ENCODE data around the gene IMMP1L.
A peak's percentile ranks its signal among the peaks of the same experiment; 100 is the strongest.

The IMMP1L gene

DNA sequence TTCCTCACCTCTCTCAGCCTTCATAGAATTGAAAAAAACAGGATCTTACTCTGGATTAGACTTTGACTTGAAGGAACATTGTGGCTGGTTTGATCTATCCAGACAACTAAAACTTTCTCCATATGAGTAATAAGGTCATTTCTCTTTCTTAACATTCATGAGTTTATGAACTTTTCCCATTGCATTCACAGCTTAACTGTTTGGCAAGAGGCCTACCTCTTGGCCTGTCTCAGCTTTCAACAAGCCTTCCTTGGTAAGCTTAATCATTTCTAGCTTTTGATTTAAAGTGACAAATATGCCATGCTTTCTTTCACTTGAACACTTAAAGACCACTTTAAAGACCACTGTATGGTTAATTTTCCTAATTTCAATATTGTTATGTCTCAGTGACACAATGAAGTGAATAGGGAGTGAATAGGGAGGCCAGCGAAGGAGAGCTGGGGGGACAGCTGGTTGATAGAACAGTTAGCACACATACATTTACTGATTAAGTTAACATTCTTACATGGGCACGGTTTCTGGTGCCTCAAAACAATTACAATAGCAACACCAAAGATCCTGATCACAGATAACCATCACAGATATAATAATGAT, 17.0 kb downstream of the IMMP1L start:
- no peak for DNase-seq (ENCODE audit: low spot score)
- TF ChIP-seq, protein P1, sequence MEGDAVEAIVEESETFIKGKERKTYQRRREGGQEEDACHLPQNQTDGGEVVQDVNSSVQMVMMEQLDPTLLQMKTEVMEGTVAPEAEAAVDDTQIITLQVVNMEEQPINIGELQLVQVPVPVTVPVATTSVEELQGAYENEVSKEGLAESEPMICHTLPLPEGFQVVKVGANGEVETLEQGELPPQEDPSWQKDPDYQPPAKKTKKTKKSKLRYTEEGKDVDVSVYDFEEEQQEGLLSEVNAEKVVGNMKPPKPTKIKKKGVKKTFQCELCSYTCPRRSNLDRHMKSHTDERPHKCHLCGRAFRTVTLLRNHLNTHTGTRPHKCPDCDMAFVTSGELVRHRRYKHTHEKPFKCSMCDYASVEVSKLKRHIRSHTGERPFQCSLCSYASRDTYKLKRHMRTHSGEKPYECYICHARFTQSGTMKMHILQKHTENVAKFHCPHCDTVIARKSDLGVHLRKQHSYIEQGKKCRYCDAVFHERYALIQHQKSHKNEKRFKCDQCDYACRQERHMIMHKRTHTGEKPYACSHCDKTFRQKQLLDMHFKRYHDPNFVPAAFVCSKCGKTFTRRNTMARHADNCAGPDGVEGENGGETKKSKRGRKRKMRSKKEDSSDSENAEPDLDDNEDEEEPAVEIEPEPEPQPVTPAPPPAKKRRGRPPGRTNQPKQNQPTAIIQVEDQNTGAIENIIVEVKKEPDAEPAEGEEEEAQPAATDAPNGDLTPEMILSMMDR (IDR thresholded peaks at IDR 0.05; ENCODE audit: extremely low read depth, missing control alignments): no peak

DNA sequence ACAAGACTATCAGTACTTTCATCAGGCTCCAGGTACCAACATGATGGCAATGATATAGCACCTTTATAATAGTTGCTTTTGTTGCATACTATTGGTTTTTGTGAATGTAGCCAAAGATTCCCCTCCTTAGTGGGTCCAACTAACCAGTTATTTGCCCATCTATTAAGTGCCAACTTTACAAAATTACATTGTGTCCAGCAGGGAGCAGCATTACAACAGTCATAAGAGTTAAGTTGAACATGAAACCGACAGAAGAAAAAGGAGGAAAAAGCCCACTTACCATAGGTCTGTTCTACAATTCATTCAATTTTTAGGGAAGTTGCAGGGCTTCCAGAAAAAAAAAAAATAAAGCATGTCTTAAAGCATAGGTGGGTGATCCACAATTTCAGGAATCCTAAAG, 21.6 kb downstream of the IMMP1L start:
- TF ChIP-seq, protein P1 (IDR thresholded peaks at IDR 0.05; ENCODE audit: extremely low read depth, missing control alignments): peak; percentile 8
- no peak for DNase-seq (ENCODE audit: low spot score)

DNA sequence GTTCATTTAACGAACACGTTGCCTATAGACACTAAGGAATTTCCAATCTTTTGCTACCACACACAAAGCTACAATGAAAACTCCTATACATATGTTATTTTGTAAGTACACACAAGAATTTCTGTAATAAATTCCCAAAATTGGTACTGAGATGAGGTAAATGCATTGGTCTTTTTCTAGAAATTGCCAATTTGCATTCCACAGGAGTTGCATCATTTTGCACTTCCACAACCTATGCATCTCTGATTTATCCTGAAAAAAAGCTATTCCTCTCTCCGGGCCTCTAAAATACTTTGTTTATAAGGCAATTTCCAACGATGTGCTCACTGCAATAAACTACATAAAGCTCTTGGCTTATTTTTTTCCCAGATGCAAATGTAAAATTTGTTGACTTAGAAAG, 24.9 kb downstream of the IMMP1L start:
- DNase-seq (ENCODE audit: low spot score): no peak
- TF ChIP-seq, protein P1 (IDR thresholded peaks at IDR 0.05; ENCODE audit: extremely low read depth, missing control alignments): no peak

DNA sequence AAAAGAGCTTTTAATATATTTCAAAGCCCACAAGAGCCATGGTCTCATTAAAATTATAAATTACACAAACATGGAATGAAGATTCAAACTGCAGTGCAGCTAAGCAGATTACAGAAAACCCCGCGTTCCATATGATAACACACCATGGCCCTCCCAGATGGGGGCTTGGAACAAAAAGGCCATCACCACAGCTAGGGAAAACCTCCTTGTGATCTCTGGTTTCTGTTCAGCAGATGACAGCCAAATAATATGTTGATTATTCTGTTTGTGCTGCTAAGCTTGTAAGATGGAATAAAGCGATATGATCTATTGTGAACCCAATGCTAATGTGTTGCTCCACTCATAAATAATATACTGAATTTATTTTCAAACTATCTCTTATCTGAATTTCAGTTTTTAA, 28.5 kb downstream of the IMMP1L start:
- no peak for DNase-seq (ENCODE audit: low spot score)
- TF ChIP-seq, protein P1 (IDR thresholded peaks at IDR 0.05; ENCODE audit: extremely low read depth, missing control alignments): no peak

DNA sequence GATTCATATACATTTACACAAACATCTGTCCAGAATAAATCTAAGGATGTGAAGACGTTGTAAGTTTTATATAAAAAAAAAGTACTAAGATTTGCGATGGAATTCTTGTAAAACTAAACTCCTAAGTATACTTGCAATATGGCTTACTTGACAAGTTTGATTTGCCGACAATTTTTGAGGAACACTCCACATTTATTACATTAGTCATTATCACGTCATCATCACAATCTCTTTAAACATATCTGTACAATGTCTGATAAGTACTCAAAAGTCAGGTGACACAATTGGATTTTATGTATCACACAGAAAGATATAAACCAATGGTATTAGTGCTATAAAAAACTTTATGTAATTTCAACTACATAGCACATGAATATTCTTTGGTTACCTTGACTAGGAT, 30.4 kb downstream of the IMMP1L start:
- TF ChIP-seq, protein P1 (IDR thresholded peaks at IDR 0.05; ENCODE audit: extremely low read depth, missing control alignments): no peak
- no peak for DNase-seq (ENCODE audit: low spot score)

DNA sequence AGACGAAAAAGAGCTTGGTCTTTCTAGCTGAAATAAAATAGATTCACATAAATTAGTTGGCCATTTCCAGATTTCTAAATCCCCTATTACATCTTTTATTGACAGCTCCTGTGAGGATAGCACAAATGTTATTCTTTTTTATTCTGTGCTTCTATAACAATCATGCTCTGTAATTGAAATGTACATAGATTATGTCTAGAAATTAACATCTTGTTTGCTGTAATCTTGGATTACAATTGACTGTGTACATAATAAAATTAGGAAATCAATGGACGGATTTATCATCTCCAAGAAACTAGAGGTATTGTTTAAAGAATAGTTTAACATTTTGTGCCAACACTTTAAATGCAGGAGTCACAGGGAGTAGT, 31.2 kb downstream of the IMMP1L start:
- no peak for DNase-seq (ENCODE audit: low spot score)

DNA sequence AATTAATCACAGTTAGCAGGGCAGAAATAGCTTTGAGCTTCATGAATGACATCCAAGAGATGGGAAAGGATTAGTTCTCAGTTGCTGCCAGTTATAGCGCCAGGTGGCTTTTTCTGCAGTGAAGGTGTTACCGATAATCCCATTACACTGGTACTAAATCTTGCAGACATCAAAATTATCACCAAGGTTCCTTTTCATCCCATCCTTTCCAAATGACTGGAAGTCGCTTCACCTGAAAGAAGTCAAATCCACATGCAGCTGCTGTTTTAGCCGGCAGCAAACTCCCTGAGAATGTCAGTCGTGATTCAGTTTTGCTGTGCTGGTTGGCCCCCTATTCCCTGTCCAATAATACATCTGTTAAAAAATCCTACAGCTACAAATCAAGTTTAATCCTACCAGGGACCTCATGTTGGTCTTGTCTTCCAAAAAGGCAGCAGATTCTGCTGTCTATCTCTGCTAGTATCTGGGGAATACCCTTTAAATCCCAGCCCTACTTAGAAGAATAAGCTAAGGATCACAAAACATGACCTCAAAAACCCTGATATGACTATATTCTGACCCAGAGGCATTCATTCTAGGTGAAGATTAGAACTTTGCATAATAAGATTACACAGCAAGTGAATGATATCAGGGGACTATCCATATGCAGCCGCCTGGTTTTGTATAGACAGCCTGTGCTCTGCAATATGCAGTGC, 31.7 kb downstream of the IMMP1L start:
- TF ChIP-seq, protein P1 (IDR thresholded peaks at IDR 0.05; ENCODE audit: extremely low read depth, missing control alignments): no peak
- no peak for DNase-seq (ENCODE audit: low spot score)

More for the DNA sequence above, 31.2 kb downstream of the IMMP1L start:
- TF ChIP-seq, protein P1 (IDR thresholded peaks at IDR 0.05; ENCODE audit: extremely low read depth, missing control alignments): no peak

Measured in GM20000 (cell line).